ENCODE results near the gene TNRC6A.

Gene TNRC6A

DNA sequence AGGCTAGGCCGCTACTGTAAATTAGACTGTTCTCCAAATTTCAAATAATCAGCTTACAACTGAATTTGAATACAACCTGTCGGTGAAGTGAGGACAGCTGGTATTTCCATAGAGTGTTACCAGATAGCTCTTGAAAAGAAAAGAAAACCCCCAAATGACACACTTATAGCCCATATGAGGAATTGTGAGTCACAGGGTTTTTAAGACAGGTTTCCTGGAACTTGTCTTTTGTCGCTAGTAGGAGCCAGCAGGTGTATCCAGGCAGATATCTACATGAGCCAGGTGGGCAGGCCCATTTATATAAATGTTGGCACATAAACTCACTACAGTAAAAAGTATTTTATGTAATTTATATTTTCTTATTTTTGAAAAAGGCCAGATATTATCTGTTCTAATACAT lies 24.0 kb downstream of the TNRC6A start:
- H3K4me3 ChIP-seq (replicated peaks in 1 of 2; ENCODE audit: low read depth in 2 of 2, low read length in 2 of 2) = no peak overlapping the region
- no peak for DNase-seq (ENCODE audit: low read depth in 2 of 2)
- TF ChIP-seq, protein P1, sequence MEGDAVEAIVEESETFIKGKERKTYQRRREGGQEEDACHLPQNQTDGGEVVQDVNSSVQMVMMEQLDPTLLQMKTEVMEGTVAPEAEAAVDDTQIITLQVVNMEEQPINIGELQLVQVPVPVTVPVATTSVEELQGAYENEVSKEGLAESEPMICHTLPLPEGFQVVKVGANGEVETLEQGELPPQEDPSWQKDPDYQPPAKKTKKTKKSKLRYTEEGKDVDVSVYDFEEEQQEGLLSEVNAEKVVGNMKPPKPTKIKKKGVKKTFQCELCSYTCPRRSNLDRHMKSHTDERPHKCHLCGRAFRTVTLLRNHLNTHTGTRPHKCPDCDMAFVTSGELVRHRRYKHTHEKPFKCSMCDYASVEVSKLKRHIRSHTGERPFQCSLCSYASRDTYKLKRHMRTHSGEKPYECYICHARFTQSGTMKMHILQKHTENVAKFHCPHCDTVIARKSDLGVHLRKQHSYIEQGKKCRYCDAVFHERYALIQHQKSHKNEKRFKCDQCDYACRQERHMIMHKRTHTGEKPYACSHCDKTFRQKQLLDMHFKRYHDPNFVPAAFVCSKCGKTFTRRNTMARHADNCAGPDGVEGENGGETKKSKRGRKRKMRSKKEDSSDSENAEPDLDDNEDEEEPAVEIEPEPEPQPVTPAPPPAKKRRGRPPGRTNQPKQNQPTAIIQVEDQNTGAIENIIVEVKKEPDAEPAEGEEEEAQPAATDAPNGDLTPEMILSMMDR (IDR thresholded peaks at IDR 0.05; ENCODE audit: low read depth, low read length) = no peak

DNA sequence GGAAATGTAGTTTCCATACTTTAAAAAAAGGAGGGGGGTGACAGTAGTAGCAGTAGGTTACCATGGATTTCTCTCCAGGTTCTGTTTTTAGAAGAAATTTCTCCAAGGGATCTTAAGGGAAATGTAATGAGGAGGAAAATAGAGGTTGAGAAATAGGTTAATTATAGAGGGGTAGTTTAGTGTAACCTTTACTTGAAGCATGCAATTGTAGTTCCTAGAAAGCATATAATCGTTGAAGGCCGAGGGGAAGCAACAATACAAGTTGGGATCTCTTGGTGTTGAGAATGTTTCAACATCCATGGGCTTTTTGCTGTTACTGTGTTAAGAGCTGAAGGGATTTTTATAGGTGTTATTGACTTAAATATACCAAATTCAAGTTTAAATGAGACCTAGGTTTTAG lies 25.1 kb downstream of the TNRC6A start:
- DNase-seq (ENCODE audit: low read depth in 2 of 2) = no peak
- H3K4me3 ChIP-seq (replicated peaks in 1 of 2; ENCODE audit: low read depth in 2 of 2, low read length in 2 of 2) = no peak overlapping the region
- TF ChIP-seq, protein P1 (IDR thresholded peaks at IDR 0.05; ENCODE audit: low read depth, low read length) = no peak

DNA sequence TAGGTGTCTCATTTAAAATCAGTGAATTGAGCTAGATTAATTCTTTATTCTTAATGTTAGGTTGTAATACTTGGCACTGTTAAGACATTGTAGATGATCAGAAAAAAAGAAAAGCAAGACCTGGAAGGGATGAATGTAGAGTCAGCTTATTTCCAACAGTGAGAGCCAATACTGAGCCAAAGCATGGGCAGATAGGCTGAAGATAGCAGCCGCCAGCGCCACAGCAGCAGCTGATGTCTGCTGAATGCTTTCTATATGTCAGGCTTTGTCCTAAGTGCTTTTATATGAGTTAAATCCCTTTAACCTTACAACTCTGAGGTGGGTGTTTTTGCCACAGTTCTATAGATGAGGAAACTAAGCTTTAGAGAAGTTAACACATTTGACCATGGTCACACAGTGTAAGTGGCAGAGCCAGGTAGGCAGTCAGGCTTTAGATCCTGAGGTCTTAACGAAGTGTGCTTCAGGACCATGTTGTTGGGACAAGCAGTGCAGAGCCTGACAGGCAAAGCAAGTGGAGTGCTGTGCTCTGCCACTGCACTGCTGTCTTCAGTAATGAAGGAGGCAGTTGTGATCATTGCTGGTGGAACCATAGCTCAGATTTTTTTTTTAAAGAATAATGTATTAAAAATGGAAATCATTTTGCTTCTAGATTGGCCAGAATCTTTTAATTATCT lies 25.9 kb downstream of the TNRC6A start:
- DNase-seq (ENCODE audit: low read depth in 2 of 2) = no peak
- TF ChIP-seq, protein P1 (IDR thresholded peaks at IDR 0.05; ENCODE audit: low read depth, low read length) = no peak
- no peak overlapping the region for H3K4me3 ChIP-seq (replicated peaks in 1 of 2; ENCODE audit: low read depth in 2 of 2, low read length in 2 of 2)

DNA sequence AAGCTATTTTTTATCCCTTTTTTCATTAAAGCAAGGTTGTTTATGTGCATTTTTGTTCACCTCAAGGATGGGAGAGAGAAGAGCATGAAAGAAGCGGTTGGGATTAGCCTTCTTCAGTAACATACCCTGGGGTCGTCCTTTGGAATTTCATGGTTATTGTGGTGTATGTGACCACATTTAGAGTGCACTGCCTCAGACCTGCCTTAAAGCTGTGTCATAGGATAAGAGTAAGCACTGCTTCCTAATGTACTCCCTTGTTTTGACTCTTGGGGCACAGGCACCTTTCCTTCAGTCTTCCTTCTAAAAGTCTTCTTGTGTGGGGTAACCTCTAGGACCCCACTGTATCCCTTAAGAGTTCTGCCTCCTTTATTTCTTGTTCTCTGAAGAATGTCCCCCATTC lies 28.9 kb downstream of the TNRC6A start:
- TF ChIP-seq, protein P1 (IDR thresholded peaks at IDR 0.05; ENCODE audit: low read depth, low read length) = no peak
- H3K4me3 ChIP-seq (replicated peaks in 1 of 2; ENCODE audit: low read depth in 2 of 2, low read length in 2 of 2) = no peak overlapping the region
- DNase-seq (ENCODE audit: low read depth in 2 of 2) = no peak

DNA sequence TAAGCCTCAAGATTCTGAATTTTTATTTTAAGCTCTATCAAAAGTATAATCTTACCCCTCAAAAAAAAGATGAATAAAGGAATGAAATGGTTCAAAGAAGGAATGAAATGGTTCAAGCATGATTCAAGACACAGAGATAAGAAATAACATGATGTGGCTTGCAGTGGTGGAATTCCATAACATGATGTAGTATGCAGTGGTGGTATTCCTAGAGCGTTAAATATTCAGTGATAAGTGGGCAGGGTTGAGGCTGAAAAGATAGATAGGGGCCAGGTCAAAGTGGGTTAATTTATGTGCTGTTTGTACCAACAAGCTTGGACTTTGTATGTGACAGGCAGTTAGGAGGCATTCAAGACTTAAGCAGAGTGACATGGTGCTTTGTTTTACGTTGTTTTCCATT lies 29.6 kb downstream of the TNRC6A start:
- TF ChIP-seq, protein P1 (IDR thresholded peaks at IDR 0.05; ENCODE audit: low read depth, low read length) = no peak
- DNase-seq (ENCODE audit: low read depth in 2 of 2) = no peak
- H3K4me3 ChIP-seq (replicated peaks in 1 of 2; ENCODE audit: low read depth in 2 of 2, low read length in 2 of 2) = no peak overlapping the region

DNA sequence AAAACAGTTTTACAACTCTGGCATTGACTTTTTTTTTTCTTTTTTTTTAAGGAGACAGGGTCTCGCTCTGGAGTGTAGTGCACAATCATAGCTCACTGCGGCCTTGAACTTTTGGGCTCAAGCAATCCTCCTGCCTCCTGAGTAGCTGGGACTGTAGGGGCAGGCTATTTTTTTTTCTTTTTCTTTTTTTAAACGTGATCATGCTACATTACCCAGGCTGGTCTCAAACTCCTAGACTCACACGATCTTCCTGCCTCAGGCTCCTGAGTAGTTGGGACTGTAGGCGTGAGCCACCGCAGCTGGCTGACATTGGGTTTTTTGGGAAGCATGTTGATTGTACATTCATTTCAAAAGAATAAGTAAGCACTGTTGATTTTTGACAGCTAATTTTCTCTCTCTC lies 32.1 kb downstream of the TNRC6A start:
- DNase-seq (ENCODE audit: low read depth in 2 of 2) = no peak
- TF ChIP-seq, protein P1 (IDR thresholded peaks at IDR 0.05; ENCODE audit: low read depth, low read length) = no peak

DNA sequence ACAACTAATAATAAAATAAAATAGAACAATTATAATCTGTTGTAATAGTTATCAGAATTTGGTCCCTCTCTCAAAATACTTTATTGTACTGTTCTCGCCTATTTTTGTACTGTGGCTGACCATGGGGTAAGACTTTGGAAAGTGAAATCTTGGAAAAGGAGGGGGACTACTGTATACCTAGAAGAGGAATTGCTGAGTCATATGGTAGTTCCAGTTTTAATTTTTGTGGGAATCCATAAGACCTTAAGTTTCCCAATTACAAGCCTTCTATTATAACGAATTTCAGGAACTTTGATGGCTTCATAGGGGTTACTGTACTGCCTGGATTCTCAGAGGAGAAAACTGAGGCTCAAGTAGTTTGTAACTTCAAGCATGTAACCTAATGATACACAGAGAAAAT lies 35.5 kb downstream of the TNRC6A start:
- no peak for DNase-seq (ENCODE audit: low read depth in 2 of 2)
- TF ChIP-seq, protein P1 (IDR thresholded peaks at IDR 0.05; ENCODE audit: low read depth, low read length) = no peak
- no peak overlapping the region for H3K4me3 ChIP-seq (replicated peaks in 1 of 2; ENCODE audit: low read depth in 2 of 2, low read length in 2 of 2)

More for the DNA sequence above, 32.1 kb downstream of the TNRC6A start:
- H3K4me3 ChIP-seq (replicated peaks in 1 of 2; ENCODE audit: low read depth in 2 of 2, low read length in 2 of 2) = no peak overlapping the region
